NCI-H510A treated with DMSO at 0.1 percent for 48 hours (cell line): ENCODE results near the gene OR10A2.
"Not testable (repeated sequence)": the region's sequence is repeated elsewhere in the genome, so short reads cannot be mapped to it uniquely, and the experiment has no call there.

Experiments
- DNase-seq: peaks from one replicate; lab custom pipeline; 2025; lab: John Stamatoyannopoulos, UW

OR10A2 gene, protein sequence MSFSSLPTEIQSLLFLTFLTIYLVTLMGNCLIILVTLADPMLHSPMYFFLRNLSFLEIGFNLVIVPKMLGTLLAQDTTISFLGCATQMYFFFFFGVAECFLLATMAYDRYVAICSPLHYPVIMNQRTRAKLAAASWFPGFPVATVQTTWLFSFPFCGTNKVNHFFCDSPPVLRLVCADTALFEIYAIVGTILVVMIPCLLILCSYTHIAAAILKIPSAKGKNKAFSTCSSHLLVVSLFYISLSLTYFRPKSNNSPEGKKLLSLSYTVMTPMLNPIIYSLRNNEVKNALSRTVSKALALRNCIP

GRCh38 chr11:6862961-6863360 lies at the start of gene OR10A2:
Gene OR10A2 (plus strand): TSS chr11:6863057. CDS start chr11:6869755, 6,698 bp downstream.
- no peak for DNase-seq

GRCh38 chr11:6813656-6814055 lies 49.2 kb upstream of the OR10A2 start:
- DNase-seq, result no peak

DNA sequence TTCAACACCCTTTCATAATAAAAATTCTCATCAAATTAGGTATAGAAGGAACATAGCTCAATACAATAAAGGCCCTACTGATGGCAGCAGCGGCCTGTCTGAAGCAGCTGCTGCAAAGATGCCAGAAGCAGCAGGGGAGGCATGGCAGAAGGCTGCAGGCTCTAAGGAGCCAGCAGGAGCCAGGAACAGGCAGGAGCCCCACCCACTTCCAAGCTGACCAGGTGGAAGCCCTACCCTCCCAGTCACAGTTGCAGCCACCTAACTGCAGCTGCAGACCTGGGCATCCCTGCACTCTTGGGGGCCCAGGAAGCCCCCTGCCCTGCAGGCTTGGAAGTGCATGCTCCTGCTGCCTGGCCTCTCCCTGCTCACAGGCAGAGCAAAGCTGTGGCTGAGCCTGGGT lies 45.2 kb upstream of the OR10A2 start:
- DNase-seq, result no peak

GRCh38 chr11:6818967-6819366 lies 43.9 kb upstream of the OR10A2 start:
- no peak for DNase-seq

DNA sequence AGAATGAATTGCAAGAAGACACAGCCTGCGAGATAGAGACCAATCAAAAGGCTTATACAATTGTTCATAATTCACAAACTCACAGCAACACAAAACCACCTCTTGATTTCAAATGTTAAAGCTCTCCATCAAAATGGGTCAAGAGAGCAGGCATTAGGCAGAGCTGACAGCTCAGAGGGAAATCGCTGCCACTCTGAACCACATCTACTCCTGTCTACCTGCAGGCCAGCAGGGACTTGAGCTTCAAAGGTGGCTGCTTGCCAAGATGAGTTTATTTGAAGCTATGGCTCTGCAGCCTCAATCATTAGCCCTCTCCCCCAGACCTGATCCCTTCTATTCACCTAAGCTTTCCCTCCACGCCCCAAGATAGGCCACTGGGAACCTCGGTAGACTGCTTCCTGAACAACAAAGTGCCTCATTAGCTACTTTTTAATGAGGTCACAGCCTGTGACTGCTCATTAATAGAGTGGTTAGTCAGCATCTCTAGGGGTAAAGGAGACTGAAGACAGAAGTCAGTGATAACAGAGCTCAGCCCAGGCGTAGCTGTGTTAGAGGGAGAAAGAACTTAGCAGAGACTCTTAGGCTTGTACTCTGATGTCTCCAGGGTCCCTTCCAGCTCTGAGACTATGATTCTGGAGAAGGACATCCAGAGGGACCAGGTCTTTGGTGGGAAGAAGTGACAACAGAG lies 38.6 kb upstream of the OR10A2 start:
- no peak for DNase-seq

DNA sequence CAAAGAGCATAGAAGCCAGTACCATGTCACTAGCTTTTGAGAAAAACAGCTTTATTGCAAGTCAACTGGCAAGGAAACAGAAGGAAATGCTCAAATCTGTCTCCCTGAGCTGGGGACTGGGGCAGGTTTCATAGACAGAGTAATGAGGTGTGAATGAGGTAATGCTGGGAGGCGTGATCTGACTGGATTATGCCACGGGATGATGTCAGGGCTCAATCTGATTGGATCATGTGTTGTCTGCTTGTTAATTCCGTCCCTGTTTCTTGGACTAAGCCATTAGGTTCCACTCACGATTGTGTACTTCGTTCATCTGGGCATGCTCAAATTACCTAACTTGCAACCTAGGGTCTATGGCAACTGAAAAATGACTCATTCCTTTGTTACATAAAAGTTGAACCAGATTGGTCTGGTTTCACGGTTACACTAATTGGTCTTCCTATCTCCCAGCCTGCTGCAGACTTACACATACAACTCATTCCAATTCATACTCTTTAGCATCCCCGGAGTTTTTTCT lies 37.6 kb upstream of the OR10A2 start:
- DNase-seq, result no peak

GRCh38 chr11:6828103-6828502 lies 34.8 kb upstream of the OR10A2 start:
- DNase-seq, result no peak

DNA sequence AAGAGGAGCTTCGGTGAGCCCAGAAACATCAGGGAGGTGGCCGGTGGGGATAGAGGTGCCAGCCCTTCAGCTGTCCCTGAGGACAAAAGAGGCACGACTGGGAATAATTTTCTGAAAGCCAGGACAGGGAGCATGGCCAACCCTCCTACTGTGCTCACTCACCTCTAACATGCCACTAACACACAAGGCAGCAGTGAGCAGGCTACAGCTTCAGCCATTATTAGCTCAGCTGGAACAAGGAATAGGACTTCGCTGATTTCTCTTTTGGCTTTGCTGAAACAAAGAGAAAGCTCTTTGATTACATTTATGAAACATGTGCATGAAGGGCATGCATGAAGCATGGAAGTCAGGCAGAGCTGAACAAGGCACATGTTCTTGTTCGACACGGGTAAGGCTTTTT lies 29.5 kb upstream of the OR10A2 start:
- no peak for DNase-seq

DNA sequence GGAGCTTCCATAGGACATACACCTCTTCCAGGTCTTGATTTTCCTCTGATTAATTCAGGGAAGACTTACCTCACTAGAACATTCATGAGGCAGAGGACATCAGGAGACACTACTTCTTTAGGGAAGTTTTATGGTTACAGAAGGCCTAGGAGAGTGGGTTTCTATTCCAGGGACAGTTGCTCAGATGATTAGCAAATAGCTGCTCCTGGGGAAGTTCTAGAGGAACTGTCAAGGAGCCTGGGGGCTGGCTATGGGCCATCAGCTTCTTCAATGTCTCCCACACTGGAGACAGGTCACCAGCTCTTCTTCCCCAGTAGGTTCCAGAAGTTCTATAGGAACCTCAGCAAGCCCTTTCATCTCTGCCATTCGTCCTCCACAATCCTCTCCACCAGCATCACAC lies 28.8 kb upstream of the OR10A2 start:
- no peak for DNase-seq

DNA sequence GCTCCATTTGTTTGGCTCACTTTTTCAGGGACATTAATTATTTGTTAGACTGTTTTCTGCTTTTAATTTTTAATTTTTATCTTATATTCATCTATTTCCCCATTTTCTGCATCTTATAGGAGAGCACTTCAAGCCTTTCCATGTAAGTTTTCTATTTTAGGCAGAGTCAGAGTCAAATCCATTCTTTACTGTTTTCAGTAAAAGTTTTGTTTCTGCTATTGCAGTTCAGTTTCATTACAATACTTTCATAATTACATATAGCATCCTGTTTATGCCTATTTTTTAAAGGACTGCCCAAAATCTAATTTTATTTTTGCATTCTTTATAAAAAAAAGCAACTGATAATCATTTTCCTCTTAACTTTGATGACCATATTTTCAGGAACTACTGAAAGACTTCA lies 21.2 kb upstream of the OR10A2 start:
- DNase-seq, result no peak

GRCh38 chr11:6843670-6844069 lies 19.2 kb upstream of the OR10A2 start:
- peak; percentile 16 for DNase-seq

DNA sequence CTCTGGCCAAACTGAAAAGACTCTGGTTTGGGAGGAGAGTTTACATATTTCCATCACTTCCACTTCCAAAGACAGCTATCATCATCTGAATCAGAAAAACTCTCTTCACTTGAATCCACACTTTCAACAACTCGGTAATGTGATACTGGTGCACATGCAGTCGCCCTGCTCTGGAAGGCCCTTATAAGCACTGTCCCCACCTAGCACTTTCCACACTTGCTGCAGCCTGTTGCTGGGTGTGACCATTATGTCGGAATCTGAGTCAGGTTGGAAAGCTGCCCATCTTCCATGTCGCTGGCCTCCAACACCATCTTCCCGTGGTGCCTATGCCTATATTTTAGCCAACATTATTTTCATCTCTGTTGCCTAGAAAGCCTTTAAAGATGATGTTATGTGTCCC lies 18.5 kb upstream of the OR10A2 start:
- peak; percentile 32 for DNase-seq

- no peak for DNase-seq
Observed at GRCh38 chr11:6845383-6845782, 17.5 kb upstream of the OR10A2 start, which contains the start of gene OR10A5. Gene OR10A5 (plus strand): TSS chr11:6845683. CDS start chr11:6845683, 0 bp downstream.

GRCh38 chr11:6850526-6850925 lies 12.3 kb upstream of the OR10A2 start:
- no peak for DNase-seq

GRCh38 chr11:6854801-6855200 lies 8.1 kb upstream of the OR10A2 start:
- DNase-seq, result not testable (repeated sequence)

- DNase-seq, result no peak
Observed at GRCh38 chr11:6855971-6856541, 6.8 kb upstream of the OR10A2 start.

- DNase-seq, result no peak
Observed at GRCh38 chr11:6856871-6857270, 6.0 kb upstream of the OR10A2 start.

DNA sequence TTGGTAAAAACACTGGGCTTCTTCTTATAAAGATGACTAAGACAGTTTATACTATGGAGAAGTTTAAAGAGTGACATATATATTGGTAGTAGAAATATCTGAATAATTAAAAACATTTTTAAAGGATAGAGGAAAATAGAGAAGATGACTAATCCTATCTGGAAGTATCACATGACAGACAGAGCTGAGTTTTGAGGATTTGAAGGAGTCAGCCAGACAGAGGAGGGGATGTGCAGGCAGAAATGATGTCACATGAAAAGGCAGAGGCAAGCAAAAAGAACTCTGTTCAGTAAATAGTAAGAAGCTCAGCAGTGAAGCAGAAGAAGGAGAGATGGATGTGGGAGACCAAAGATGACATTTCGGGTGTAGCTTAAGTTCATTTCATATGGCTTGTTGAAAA lies 1.6 kb downstream of the OR10A2 start:
- DNase-seq, result no peak

GRCh38 chr11:6871278-6871677 lies 8.4 kb downstream of the OR10A2 start:
- DNase-seq, result no peak

- no peak for DNase-seq
Observed at GRCh38 chr11:6875761-6876160, 12.9 kb downstream of the OR10A2 start.

DNA sequence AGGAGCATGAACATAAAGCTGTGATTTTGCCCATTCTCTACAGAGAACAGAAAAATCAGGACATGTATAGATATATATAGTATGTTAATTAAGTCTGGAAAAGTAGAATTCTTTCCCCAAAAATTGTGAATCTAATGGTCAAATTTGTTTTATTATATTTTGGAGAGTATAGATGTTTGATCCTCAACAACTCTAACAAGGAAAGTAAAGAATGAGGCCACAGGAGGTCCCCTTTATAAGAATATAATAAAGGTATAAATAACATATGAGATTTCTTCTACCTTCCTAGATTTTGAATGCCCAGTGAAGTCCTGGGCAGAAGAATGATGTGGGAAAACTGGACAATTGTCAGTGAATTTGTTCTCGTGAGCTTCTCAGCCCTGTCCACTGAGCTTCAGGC lies 13.5 kb downstream of the OR10A2 start, which contains the start of gene OR10A4:
Gene OR10A4, plus strand, starts transcription at position 301 of the 400 bp plus-strand sequence. Its CDS starts 23 bp downstream, at position 324.
- no peak for DNase-seq

- DNase-seq, result no peak
Observed at GRCh38 chr11:6876914-6877313, 14.1 kb downstream of the OR10A2 start.

DNA sequence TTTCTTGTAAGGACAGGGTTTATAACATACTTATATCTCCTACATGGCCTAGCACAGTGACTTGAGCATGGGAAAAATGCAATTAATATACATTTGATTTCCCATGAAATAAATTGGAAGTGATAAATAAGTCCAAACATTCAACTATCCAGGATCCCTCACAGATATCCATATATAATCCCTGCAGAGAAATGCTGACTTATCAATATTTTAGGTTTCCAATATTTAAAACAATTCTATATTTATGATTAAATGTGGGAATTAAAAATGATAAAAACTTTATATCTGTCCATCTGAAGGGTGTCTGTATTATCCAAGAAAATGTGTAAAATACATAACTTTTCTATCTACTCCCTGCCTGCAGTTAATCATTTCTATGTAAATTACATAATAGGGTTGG lies 19.9 kb downstream of the OR10A2 start:
- DNase-seq, result no peak
